Ovary (tissue), 9 donors: Measurements from ENCODE around the gene MTREX. TPM values are rescaled to one million over a fixed set of nuclear protein-coding genes. Genes with fewer than 3 reads are reported as not detected.

Source experiments
- DNase-seq, 5 donors: peaks; one replicate each; pipeline ENCODE4 v3.0.0-alpha.2; 2019 to 2020
- H3K27ac ChIP-seq, 2 donors: fragments of 200-600 bp; one replicate each; pipeline versions ENCODE4 v1.5.1 to v1.8.0; 2019 to 2022
- H3K27me3 ChIP-seq: fragments of 200-600 bp; one replicate; pipeline ENCODE4 v1.8.0; 2022
- H3K36me3 ChIP-seq: fragments of 200-600 bp; sonication (generic); one replicate; pipeline ENCODE4 v1.5.1; 2019
- H3K4me1 ChIP-seq: one replicate; pipeline ENCODE4 v1.8.1; 2013; ENCODE audit warnings: mild to moderate bottlenecking, moderate library complexity; ENCODE audit not compliant: insufficient read depth
- H3K4me3 ChIP-seq: fragments of 200-600 bp; sonication (generic); one replicate; pipeline ENCODE4 v1.5.1; 2017
- H3K9me3 ChIP-seq, 2 donors: fragments of 200-600 bp in 1 of 2; sonication (generic) in 1 of 2; one replicate each; pipeline versions ENCODE4 v1.5.1 to v1.8.1; 2013 to 2019; ENCODE audit warnings: mild to moderate bottlenecking in 1 of 2, moderate library complexity in 1 of 2
- CTCF ChIP-seq, 3 donors: fragments of 450-650 bp in 2 of 3; fragments of 200-600 bp in 1 of 3; IDR thresholded peaks; one replicate each; pipeline versions ENCODE4 v1.5.1 to v1.8.0; 2016 to 2022; ENCODE audit warnings: antibody characterized with exemption in 3 of 3, mild to moderate bottlenecking in 1 of 3
- EP300 ChIP-seq: sonication (generic); formaldehyde crosslinking; IDR thresholded peaks from one replicate; pipeline ENCODE4 v1.6.1; 2017; ENCODE audit warnings: antibody characterized with exemption
- POLR2A ChIP-seq: fragments of 450-650 bp; IDR thresholded peaks from one replicate; pipeline ENCODE4 v1.6.1; 2017; ENCODE audit warnings: antibody characterized with exemption, mild to moderate bottlenecking, moderate library complexity
- WGBS, 3 donors: extraction: QIAGEN DNeasy Blood & Tissue Kit in 1 of 3; methylation state at CpG; one replicate each; pipeline versions ENCODE4 v1.1.5 to v1.1.7; 2013 to 2017; 5-methylcytosine and 5-hydroxymethylcytosine counted together
- intact Hi-C, 4 donors: fragments of 100-400 bp; cut with DNase I; formaldehyde crosslinking; loops; one replicate each; pipeline versions ENCODE4 v1.11.0 to v1.15.1; 2022 to 2023
- polyA plus RNA-seq, 2 donors: library from polyadenylated mRNA; stranded (reverse); fragments of 200-250 nt in 1 of 2; fragments of 350-450 nt in 1 of 2; fragmentation: Illumina TruSeq in 1 of 2; extraction: RNeasy Lipid Tissue Mini Kit (QIAGEN cat#74804) in 1 of 2; gene quantifications; one replicate each; pipeline ENCODE4 v1.2.3, GENCODE V29; 2013 to 2014
- total RNA-seq, 7 donors: library from RNA; depleted of rRNA in 2 of 7; stranded (reverse); fragments of >200 nt in 2 of 7; fragmentation: NEBNext Ultra II Directional in 3 of 7; extraction: Animal tissue kit (Norgen Biotek cat#: 25700) in 3 of 7; gene quantifications; one replicate each; pipeline versions ENCODE4 v1.1.0 to v1.2.4, GENCODE V29; 2016 to 2023
- donor health status: DM: no; HTN: no; CAD: no; lungs with moderate emphysema.
- donor health status: DM: no; HTN: no; CAD: no.
- donor health status: Bipolar disorder and iron deficiency.
- donor health status: DM: yes; HTN: yes; CAD: no.
- donor health status: DM: no; HTN: no; CAD: no.
- donor health status: DM: yes; HTN: yes; CAD: no.

Gene MTREX
- total and polyA plus RNA-seq, 9 donors: 24.3 to 65.3 (median 62.1) TPM

DNA sequence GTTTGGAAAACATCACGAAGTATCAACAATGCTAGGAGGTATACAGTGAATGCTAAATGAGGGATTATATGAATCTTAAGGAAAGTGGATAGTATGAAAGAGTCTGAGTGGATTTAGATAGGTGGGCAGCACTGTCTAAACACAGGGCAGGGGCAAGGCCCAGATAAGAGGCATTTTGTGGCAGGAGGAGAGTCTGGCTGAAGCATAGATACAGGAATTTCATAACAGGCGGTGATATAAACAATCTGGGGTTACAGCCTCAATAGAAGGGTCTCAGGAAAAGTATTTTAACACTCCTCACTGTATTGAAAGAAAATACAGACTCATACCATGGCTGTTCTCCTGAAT, 130.0 kb downstream of the MTREX start:
- H3K4me1 ChIP-seq: peaks cover 9% of the 10 kb centered on the region
- intact Hi-C loops: no loop called here
- no peaks in the 10 kb centered on the region for H3K36me3 ChIP-seq
- TF ChIP-seq POLR2A (no peak), CTCF (IDR thresholded peaks at IDR 0.05) (no peak), EP300 (no peak)
- 71 to 86% (median 80%) methylated on average over 2 of the region's 2 CpGs for WGBS, 3 donors
- H3K9me3 ChIP-seq: no peaks in the 10 kb centered on the region
- no peaks in the 10 kb centered on the region for H3K27me3 ChIP-seq
- no peak for DNase-seq
- no peak overlapping the region for H3K4me3 ChIP-seq
- H3K27ac ChIP-seq: peak overlapping the region; percentile 59 to 73

DNA sequence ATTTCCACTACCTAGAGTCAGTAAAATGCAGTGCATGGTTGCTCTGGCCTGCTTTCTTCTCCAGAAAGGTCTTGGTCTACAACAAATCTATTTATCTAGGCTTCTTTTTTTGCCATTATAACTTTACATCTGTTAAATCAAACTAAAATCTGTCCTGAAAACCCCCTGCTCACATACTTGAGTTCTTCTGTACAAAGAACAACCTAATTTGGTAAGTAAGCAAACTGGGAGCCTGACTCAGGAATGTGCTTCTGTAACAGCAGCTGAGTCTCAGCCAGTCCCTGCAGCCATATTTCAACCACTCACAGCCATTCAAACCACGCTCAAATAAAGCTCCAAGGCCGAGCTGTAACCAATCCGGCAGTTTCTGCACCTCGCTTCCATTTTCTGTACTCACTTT, 131.2 kb downstream of the MTREX start:
- no peaks in the 10 kb centered on the region for H3K36me3 ChIP-seq
- TF ChIP-seq EP300 (peak; percentile 4), POLR2A (no peak)
- peak overlapping the region in 1 of 2 donors; percentile 59 for H3K27ac ChIP-seq
- H3K4me1 ChIP-seq: peaks cover 9% of the 10 kb centered on the region
- H3K9me3 ChIP-seq: no peaks in the 10 kb centered on the region
- intact Hi-C loops: no loop called here
- H3K4me3 ChIP-seq: no peak overlapping the region
- DNase-seq: no peak
- WGBS, 3 donors: 31 to 57% (median 50%) methylated on average over 4 of the region's 4 CpGs
- H3K27me3 ChIP-seq: no peaks in the 10 kb centered on the region

- TF ChIP-seq CTCF (IDR thresholded peaks at IDR 0.05): no peak
- no peak for TF ChIP-seq POLR2A
- no peak for TF ChIP-seq EP300
- 34 to 42% (median 34%) methylated on average over 6 of the region's 6 CpGs for WGBS, 3 donors
Measured at GRCh38 chr5:55440188-55440646, 132.4 kb downstream of the MTREX start.

DNA sequence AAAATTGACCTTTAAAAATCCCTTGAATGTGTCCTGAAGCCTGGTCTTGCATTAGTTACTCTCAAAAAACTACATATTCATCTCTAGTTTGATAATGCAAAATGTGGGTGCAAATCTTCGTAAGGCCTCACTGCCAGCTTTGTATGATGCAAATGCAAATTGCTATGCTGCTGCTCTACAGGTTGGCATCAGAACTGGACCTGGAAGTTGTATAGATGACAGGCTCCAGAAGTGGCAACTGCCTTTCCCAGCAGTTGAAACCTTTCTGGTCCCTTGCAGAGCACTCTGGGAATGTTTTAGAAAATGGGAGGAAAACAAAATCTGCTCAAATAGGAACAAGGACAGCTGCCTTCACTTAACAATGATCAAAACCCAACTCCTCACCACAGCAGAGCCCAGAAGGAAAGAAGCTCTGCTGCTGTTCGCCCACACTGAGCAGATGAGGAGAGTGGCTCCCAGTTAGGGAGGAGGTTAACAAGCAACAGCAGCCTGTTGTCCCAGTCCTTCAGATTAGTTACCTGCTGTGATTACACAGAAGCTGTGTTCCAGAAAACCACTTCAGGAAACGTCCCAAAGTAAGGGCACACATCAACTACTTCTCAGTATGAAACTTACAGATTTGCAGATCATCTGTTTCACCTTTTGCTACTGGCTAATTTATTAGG, 133.4 kb downstream of the MTREX start:
- Histone ChIP-seq H3K9me3 (no peaks in the 10 kb centered on the region), H3K36me3 (no peaks in the 10 kb centered on the region), H3K4me3 (no peak overlapping the region), H3K4me1 (peaks cover 9% of the 10 kb centered on the region), H3K27me3 (no peaks in the 10 kb centered on the region), H3K27ac (no peak overlapping the region)
- no peak for TF ChIP-seq POLR2A
- no peak for TF ChIP-seq EP300
- TF ChIP-seq CTCF (IDR thresholded peaks at IDR 0.05): no peak
- DNase-seq: no peak
- 57 to 59% (median 58%) methylated on average over 3 of the region's 3 CpGs for WGBS, 3 donors
- intact Hi-C loops: no loop called here

More at GRCh38 chr5:55440188-55440646, 132.4 kb downstream of the MTREX start:
- no peaks in the 10 kb centered on the region for H3K27me3 ChIP-seq
- H3K27ac ChIP-seq: peak overlapping the region; percentile 36 to 54
- no peak for DNase-seq
- intact Hi-C loops: no loop called here
- H3K4me3 ChIP-seq: no peak overlapping the region
- peaks cover 9% of the 10 kb centered on the region for H3K4me1 ChIP-seq
- no peaks in the 10 kb centered on the region for H3K36me3 ChIP-seq
- H3K9me3 ChIP-seq: no peaks in the 10 kb centered on the region

GRCh38 chr5:55441954-55442353, 134.2 kb downstream of the MTREX start:
- H3K4me1 ChIP-seq: peaks cover 9% of the 10 kb centered on the region
- H3K36me3 ChIP-seq: no peaks in the 10 kb centered on the region
- H3K4me3 ChIP-seq: no peak overlapping the region
- DNase-seq: no peak
- H3K27ac ChIP-seq: no peak overlapping the region
- TF ChIP-seq POLR2A (no peak), EP300 (no peak), CTCF (IDR thresholded peaks at IDR 0.05) (no peak)
- 42 to 96% (median 95%) methylated on average over 1 of the region's 1 CpG for WGBS, 3 donors
- H3K27me3 ChIP-seq: no peaks in the 10 kb centered on the region
- H3K9me3 ChIP-seq: no peaks in the 10 kb centered on the region
- intact Hi-C loops: no loop called here
